ENCODE data around the gene TXNRD2.

GRCh38 chr22:19859861-19860510, 81.6 kb downstream of the TXNRD2 start:
- TF ChIP-seq SPI1 (IDR thresholded peaks at IDR 0.05; ENCODE audit: low read depth, low read length), result no peak
- no peak for TF ChIP-seq TAF1 (IDR thresholded peaks at IDR 0.05; ENCODE audit: low read depth, low read length)
- TF ChIP-seq POLR2A (IDR thresholded peaks at IDR 0.05; ENCODE audit: low read depth, low read length), result no peak
- TF ChIP-seq POLR2AphosphoS5 (IDR thresholded peaks at IDR 0.05; ENCODE audit: low read depth, low read length), result no peak
